Measurements from ENCODE around the gene HS3ST3A1.
"Not testable (repeated sequence)": the region's sequence is repeated elsewhere in the genome, so short reads cannot be mapped to it uniquely, and the experiment has no call there.

Gene HS3ST3A1

GRCh38 chr17:13575466-13575865 lies 26.3 kb downstream of the HS3ST3A1 start:
- Mint-ChIP-seq H3K4me3 (no peak overlapping the region), H3K27ac (no peak overlapping the region), H3K36me3 (ENCODE audit: low read depth) (no peaks in the 10 kb centered on the region), H3K9me3 (no peaks in the 10 kb centered on the region), H3K4me1 (ENCODE audit: low read depth) (no peaks in the 10 kb centered on the region), H3K27me3 (ENCODE audit: low read depth) (peaks cover 8% of the 10 kb centered on the region)

- Mint-ChIP-seq H3K27me3 (ENCODE audit: low read depth) (peaks cover 8% of the 10 kb centered on the region), H3K36me3 (ENCODE audit: low read depth) (no peaks in the 10 kb centered on the region), H3K4me1 (ENCODE audit: low read depth) (no peaks in the 10 kb centered on the region), H3K9me3 (no peaks in the 10 kb centered on the region), H3K27ac (no peak overlapping the region), H3K4me3 (no peak overlapping the region)
Observed at GRCh38 chr17:13572581-13572980, 29.1 kb downstream of the HS3ST3A1 start.

GRCh38 chr17:13569398-13570123 lies 32.2 kb downstream of the HS3ST3A1 start:
- no peak overlapping the region for H3K4me3 Mint-ChIP-seq
- no peaks in the 10 kb centered on the region for H3K9me3 Mint-ChIP-seq
- H3K27ac Mint-ChIP-seq = no peak overlapping the region
- no peaks in the 10 kb centered on the region for H3K36me3 Mint-ChIP-seq (ENCODE audit: low read depth)
- peaks cover 3% of the 10 kb centered on the region for H3K4me1 Mint-ChIP-seq (ENCODE audit: low read depth)
- peaks cover 8% of the 10 kb centered on the region for H3K27me3 Mint-ChIP-seq (ENCODE audit: low read depth)

GRCh38 chr17:13568582-13569397 lies 32.9 kb downstream of the HS3ST3A1 start:
- Mint-ChIP-seq H3K4me3 (no peak overlapping the region), H3K36me3 (ENCODE audit: low read depth) (no peaks in the 10 kb centered on the region), H3K27ac (no peak overlapping the region), H3K4me1 (ENCODE audit: low read depth) (peaks cover 3% of the 10 kb centered on the region), H3K9me3 (no peaks in the 10 kb centered on the region), H3K27me3 (ENCODE audit: low read depth) (peaks cover 8% of the 10 kb centered on the region)

- Mint-ChIP-seq H3K9me3 (no peaks in the 10 kb centered on the region), H3K27ac (no peak overlapping the region), H3K4me3 (no peak overlapping the region), H3K36me3 (ENCODE audit: low read depth) (no peaks in the 10 kb centered on the region), H3K4me1 (ENCODE audit: low read depth) (peaks cover 3% of the 10 kb centered on the region), H3K27me3 (ENCODE audit: low read depth) (no peaks in the 10 kb centered on the region)
Observed at GRCh38 chr17:13563866-13564265, 37.9 kb downstream of the HS3ST3A1 start.

- H3K9me3 Mint-ChIP-seq = no peaks in the 10 kb centered on the region
- H3K27me3 Mint-ChIP-seq (ENCODE audit: low read depth) = no peaks in the 10 kb centered on the region
- H3K4me3 Mint-ChIP-seq = no peak overlapping the region
- no peaks in the 10 kb centered on the region for H3K36me3 Mint-ChIP-seq (ENCODE audit: low read depth)
- H3K4me1 Mint-ChIP-seq (ENCODE audit: low read depth) = peaks cover 3% of the 10 kb centered on the region
- no peak overlapping the region for H3K27ac Mint-ChIP-seq
Observed at GRCh38 chr17:13562271-13562800, 39.4 kb downstream of the HS3ST3A1 start.

- Mint-ChIP-seq H3K36me3 (ENCODE audit: low read depth) (no peaks in the 10 kb centered on the region), H3K9me3 (no peaks in the 10 kb centered on the region), H3K4me1 (ENCODE audit: low read depth) (peaks cover 3% of the 10 kb centered on the region), H3K27ac (no peak overlapping the region), H3K4me3 (no peak overlapping the region), H3K27me3 (ENCODE audit: low read depth) (no peaks in the 10 kb centered on the region)
Observed at GRCh38 chr17:13561606-13562270, 40.0 kb downstream of the HS3ST3A1 start.

- no peaks in the 10 kb centered on the region for H3K9me3 Mint-ChIP-seq
Observed at GRCh38 chr17:13560935-13561334, 40.8 kb downstream of the HS3ST3A1 start.

GRCh38 chr17:13558588-13558987 lies 43.1 kb downstream of the HS3ST3A1 start:
- Mint-ChIP-seq H3K27me3 (ENCODE audit: low read depth) (no peaks in the 10 kb centered on the region), H3K9me3 (no peaks in the 10 kb centered on the region), H3K27ac (no peak overlapping the region), H3K4me3 (no peak overlapping the region), H3K36me3 (ENCODE audit: low read depth) (no peaks in the 10 kb centered on the region), H3K4me1 (ENCODE audit: low read depth) (no peaks in the 10 kb centered on the region)

More at GRCh38 chr17:13560935-13561334, 40.8 kb downstream of the HS3ST3A1 start:
- Mint-ChIP-seq H3K27ac (no peak overlapping the region), H3K4me3 (no peak overlapping the region), H3K27me3 (ENCODE audit: low read depth) (no peaks in the 10 kb centered on the region), H3K36me3 (ENCODE audit: low read depth) (no peaks in the 10 kb centered on the region), H3K4me1 (ENCODE audit: low read depth) (no peaks in the 10 kb centered on the region)

GRCh38 chr17:13557077-13557476 lies 44.7 kb downstream of the HS3ST3A1 start:
- H3K27me3 Mint-ChIP-seq (ENCODE audit: low read depth) = no peaks in the 10 kb centered on the region
- no peaks in the 10 kb centered on the region for H3K4me1 Mint-ChIP-seq (ENCODE audit: low read depth)
- no peaks in the 10 kb centered on the region for H3K9me3 Mint-ChIP-seq
- no peak overlapping the region for H3K27ac Mint-ChIP-seq
- no peaks in the 10 kb centered on the region for H3K36me3 Mint-ChIP-seq (ENCODE audit: low read depth)
- no peak overlapping the region for H3K4me3 Mint-ChIP-seq

GRCh38 chr17:13554231-13554630 lies 47.5 kb downstream of the HS3ST3A1 start:
- H3K4me1 Mint-ChIP-seq (ENCODE audit: low read depth) = no peaks in the 10 kb centered on the region
- no peak overlapping the region for H3K27ac Mint-ChIP-seq
- H3K27me3 Mint-ChIP-seq (ENCODE audit: low read depth) = no peaks in the 10 kb centered on the region
- no peak overlapping the region for H3K4me3 Mint-ChIP-seq
- peaks cover 5% of the 10 kb centered on the region for H3K9me3 Mint-ChIP-seq
- H3K36me3 Mint-ChIP-seq (ENCODE audit: low read depth) = no peaks in the 10 kb centered on the region

GRCh38 chr17:13550291-13550690 lies 51.4 kb downstream of the HS3ST3A1 start:
- Mint-ChIP-seq H3K27me3 (ENCODE audit: low read depth) (peaks cover 3% of the 10 kb centered on the region), H3K27ac (no peak overlapping the region), H3K4me3 (no peak overlapping the region), H3K9me3 (peaks cover 5% of the 10 kb centered on the region), H3K36me3 (ENCODE audit: low read depth) (no peaks in the 10 kb centered on the region), H3K4me1 (ENCODE audit: low read depth) (no peaks in the 10 kb centered on the region)

GRCh38 chr17:13548576-13548975 lies 53.2 kb downstream of the HS3ST3A1 start:
- H3K36me3 Mint-ChIP-seq (ENCODE audit: low read depth); H3K27me3 Mint-ChIP-seq (ENCODE audit: low read depth); H3K4me3 Mint-ChIP-seq; H3K4me1 Mint-ChIP-seq (ENCODE audit: low read depth); H3K9me3 Mint-ChIP-seq; H3K27ac Mint-ChIP-seq: not testable (repeated sequence)

- H3K36me3 Mint-ChIP-seq (ENCODE audit: low read depth) = no peaks in the 10 kb centered on the region
- H3K9me3 Mint-ChIP-seq = peaks cover 5% of the 10 kb centered on the region
- no peak overlapping the region for H3K4me3 Mint-ChIP-seq
- no peak overlapping the region for H3K27ac Mint-ChIP-seq
- no peaks in the 10 kb centered on the region for H3K4me1 Mint-ChIP-seq (ENCODE audit: low read depth)
- H3K27me3 Mint-ChIP-seq (ENCODE audit: low read depth) = peaks cover 3% of the 10 kb centered on the region
Observed at GRCh38 chr17:13546851-13547250, 54.9 kb downstream of the HS3ST3A1 start.
